ENCODE measurements around the gene PRICKLE2.

Gene PRICKLE2

GRCh38 chr3:64082961-64083541, 142.2 kb downstream of the PRICKLE2 start:
- no peaks in the 10 kb centered on the region for H3K9me3 ChIP-seq (ENCODE audit: insufficient read depth, low read depth, low read length)
- H3K18ac ChIP-seq (ENCODE audit: low read length): no peak overlapping the region
- H2BK120ac ChIP-seq (ENCODE audit: insufficient read depth, low read length, poor library complexity): no peak overlapping the region
- no peaks in the 10 kb centered on the region for H3K36me3 ChIP-seq (ENCODE audit: control insufficient read depth in 1 of 2, insufficient read depth in 2 of 2, low read length in 2 of 2)
- no peak overlapping the region for H4K91ac ChIP-seq (ENCODE audit: low read depth, low read length)
- DNase-seq: no peak
- no CpG with 5 or more reads among the region's 7 CpGs for WGBS (ENCODE audit: extremely low coverage, insufficient coverage, insufficient read length)
- no peak overlapping the region for H2BK5ac ChIP-seq (ENCODE audit: low read depth, low read length, poor library complexity)
- no peak overlapping the region for H3K9ac ChIP-seq (ENCODE audit: low read length)
- H3K4me1 ChIP-seq (ENCODE audit: control insufficient read depth in 1 of 2, insufficient read depth in 2 of 2, low read length in 2 of 2): peaks cover 5 to 7% of the 10 kb centered on the region in 2 experiments
- no peak overlapping the region for H3K4me2 ChIP-seq (ENCODE audit: low read length)
- H3K14ac ChIP-seq (ENCODE audit: low read length): no peak overlapping the region
- no peaks in the 10 kb centered on the region for H3K79me2 ChIP-seq (ENCODE audit: control insufficient read depth, insufficient read depth, low read length, poor library complexity)
- H3K27ac ChIP-seq (ENCODE audit: low read depth, low read length): no peak overlapping the region
- H2AK5ac ChIP-seq (ENCODE audit: low read length): no peak overlapping the region
- H3K27me3 ChIP-seq (ENCODE audit: insufficient read depth, low read length): no peaks in the 10 kb centered on the region
- peak overlapping the region; percentile 14 for H2BK12ac ChIP-seq (ENCODE audit: low read length)
- no peak overlapping the region for H3K4me3 ChIP-seq (ENCODE audit: low read depth, low read length)
- H3K4ac ChIP-seq (ENCODE audit: low read depth, low read length): no peak overlapping the region
- peaks cover 2% of the 10 kb centered on the region for H3K79me1 ChIP-seq (ENCODE audit: low read length)
- no peak overlapping the region for H4K8ac ChIP-seq (ENCODE audit: low read depth, low read length)
- no peak overlapping the region for H2AFZ ChIP-seq (ENCODE audit: insufficient read depth, low read length, poor library complexity)
- H3K23ac ChIP-seq (ENCODE audit: low read length): no peak overlapping the region
- H4K12ac ChIP-seq (ENCODE audit: low read depth, low read length): no peak overlapping the region

- H3K4me1 ChIP-seq (ENCODE audit: control insufficient read depth in 1 of 2, insufficient read depth in 2 of 2, low read length in 2 of 2): peaks cover 5 to 7% of the 10 kb centered on the region in 2 experiments
- H3K27ac ChIP-seq (ENCODE audit: low read depth, low read length): no peak overlapping the region
- no peaks in the 10 kb centered on the region for H3K9me3 ChIP-seq (ENCODE audit: insufficient read depth, low read depth, low read length)
- H3K79me1 ChIP-seq (ENCODE audit: low read length): peaks cover 2% of the 10 kb centered on the region
- H3K18ac ChIP-seq (ENCODE audit: low read length): no peak overlapping the region
- no peak overlapping the region for H4K91ac ChIP-seq (ENCODE audit: low read depth, low read length)
- DNase-seq: no peak
- H3K4me3 ChIP-seq (ENCODE audit: low read depth, low read length): no peak overlapping the region
- H3K23ac ChIP-seq (ENCODE audit: low read length): no peak overlapping the region
- H3K27me3 ChIP-seq (ENCODE audit: insufficient read depth, low read length): no peaks in the 10 kb centered on the region
- H4K8ac ChIP-seq (ENCODE audit: low read depth, low read length): no peak overlapping the region
- no peaks in the 10 kb centered on the region for H3K36me3 ChIP-seq (ENCODE audit: control insufficient read depth in 1 of 2, insufficient read depth in 2 of 2, low read length in 2 of 2)
- H3K4ac ChIP-seq (ENCODE audit: low read depth, low read length): no peak overlapping the region
- H2AK5ac ChIP-seq (ENCODE audit: low read length): no peak overlapping the region
- no peak overlapping the region for H3K14ac ChIP-seq (ENCODE audit: low read length)
- H2BK5ac ChIP-seq (ENCODE audit: low read depth, low read length, poor library complexity): no peak overlapping the region
- H3K79me2 ChIP-seq (ENCODE audit: control insufficient read depth, insufficient read depth, low read length, poor library complexity): no peaks in the 10 kb centered on the region
- no peak overlapping the region for H2BK12ac ChIP-seq (ENCODE audit: low read length)
- H2BK120ac ChIP-seq (ENCODE audit: insufficient read depth, low read length, poor library complexity): no peak overlapping the region
- H3K4me2 ChIP-seq (ENCODE audit: low read length): no peak overlapping the region
- no peak overlapping the region for H2AFZ ChIP-seq (ENCODE audit: insufficient read depth, low read length, poor library complexity)
- no peak overlapping the region for H4K12ac ChIP-seq (ENCODE audit: low read depth, low read length)
- no peak overlapping the region for H3K9ac ChIP-seq (ENCODE audit: low read length)
- WGBS (ENCODE audit: extremely low coverage, insufficient coverage, insufficient read length): no CpG with 5 or more reads among the region's 3 CpGs
Measured at GRCh38 chr3:64082411-64082810, 142.9 kb downstream of the PRICKLE2 start.

GRCh38 chr3:64081235-64081630, 144.0 kb downstream of the PRICKLE2 start:
- H3K4me2 ChIP-seq (ENCODE audit: low read length): no peak overlapping the region

GRCh38 chr3:64080616-64081234, 144.5 kb downstream of the PRICKLE2 start:
- H3K23ac ChIP-seq (ENCODE audit: low read length): no peak overlapping the region
- no peak for DNase-seq
- no peaks in the 10 kb centered on the region for H3K9me3 ChIP-seq (ENCODE audit: insufficient read depth, low read depth, low read length)
- H4K12ac ChIP-seq (ENCODE audit: low read depth, low read length): no peak overlapping the region
- no peak overlapping the region for H2BK120ac ChIP-seq (ENCODE audit: insufficient read depth, low read length, poor library complexity)
- H3K4me1 ChIP-seq (ENCODE audit: control insufficient read depth in 1 of 2, insufficient read depth in 2 of 2, low read length in 2 of 2): peaks cover 0 to 3% of the 10 kb centered on the region in 2 experiments
- no peaks in the 10 kb centered on the region for H3K36me3 ChIP-seq (ENCODE audit: control insufficient read depth in 1 of 2, insufficient read depth in 2 of 2, low read length in 2 of 2)
- no peak overlapping the region for H3K9ac ChIP-seq (ENCODE audit: low read length)
- no CpG with 5 or more reads among the region's 1 CpG for WGBS (ENCODE audit: extremely low coverage, insufficient coverage, insufficient read length)
- H3K27ac ChIP-seq (ENCODE audit: low read depth, low read length): no peak overlapping the region
- no peak overlapping the region for H3K4ac ChIP-seq (ENCODE audit: low read depth, low read length)
- H3K4me2 ChIP-seq (ENCODE audit: low read length): no peak overlapping the region
- H4K8ac ChIP-seq (ENCODE audit: low read depth, low read length): no peak overlapping the region
- no peak overlapping the region for H2AK5ac ChIP-seq (ENCODE audit: low read length)
- no peak overlapping the region for H3K18ac ChIP-seq (ENCODE audit: low read length)
- no peak overlapping the region for H2BK5ac ChIP-seq (ENCODE audit: low read depth, low read length, poor library complexity)
- no peak overlapping the region for H2BK12ac ChIP-seq (ENCODE audit: low read length)
- H4K91ac ChIP-seq (ENCODE audit: low read depth, low read length): no peak overlapping the region
- H3K4me3 ChIP-seq (ENCODE audit: low read depth, low read length): no peak overlapping the region
- no peaks in the 10 kb centered on the region for H3K27me3 ChIP-seq (ENCODE audit: insufficient read depth, low read length)
- H3K79me1 ChIP-seq (ENCODE audit: low read length): no peaks in the 10 kb centered on the region
- no peaks in the 10 kb centered on the region for H3K79me2 ChIP-seq (ENCODE audit: control insufficient read depth, insufficient read depth, low read length, poor library complexity)
- H2AFZ ChIP-seq (ENCODE audit: insufficient read depth, low read length, poor library complexity): no peak overlapping the region
- no peak overlapping the region for H3K14ac ChIP-seq (ENCODE audit: low read length)

More at GRCh38 chr3:64081235-64081630, 144.0 kb downstream of the PRICKLE2 start:
- H3K4ac ChIP-seq (ENCODE audit: low read depth, low read length): no peak overlapping the region
- H3K9me3 ChIP-seq (ENCODE audit: insufficient read depth, low read depth, low read length): no peaks in the 10 kb centered on the region
- no peak overlapping the region for H3K14ac ChIP-seq (ENCODE audit: low read length)
- H2AK5ac ChIP-seq (ENCODE audit: low read length): no peak overlapping the region
- peaks cover 0 to 3% of the 10 kb centered on the region in 2 experiments for H3K4me1 ChIP-seq (ENCODE audit: control insufficient read depth in 1 of 2, insufficient read depth in 2 of 2, low read length in 2 of 2)
- no peak overlapping the region for H2BK12ac ChIP-seq (ENCODE audit: low read length)
- H4K8ac ChIP-seq (ENCODE audit: low read depth, low read length): no peak overlapping the region
- H4K91ac ChIP-seq (ENCODE audit: low read depth, low read length): no peak overlapping the region
- no peak overlapping the region for H4K12ac ChIP-seq (ENCODE audit: low read depth, low read length)
- H2AFZ ChIP-seq (ENCODE audit: insufficient read depth, low read length, poor library complexity): no peak overlapping the region
- no peaks in the 10 kb centered on the region for H3K36me3 ChIP-seq (ENCODE audit: control insufficient read depth in 1 of 2, insufficient read depth in 2 of 2, low read length in 2 of 2)
- WGBS (ENCODE audit: extremely low coverage, insufficient coverage, insufficient read length): no CpG with 5 or more reads among the region's 1 CpG
- H3K23ac ChIP-seq (ENCODE audit: low read length): no peak overlapping the region
- H3K4me3 ChIP-seq (ENCODE audit: low read depth, low read length): no peak overlapping the region
- H2BK120ac ChIP-seq (ENCODE audit: insufficient read depth, low read length, poor library complexity): no peak overlapping the region
- no peaks in the 10 kb centered on the region for H3K79me2 ChIP-seq (ENCODE audit: control insufficient read depth, insufficient read depth, low read length, poor library complexity)
- H3K18ac ChIP-seq (ENCODE audit: low read length): no peak overlapping the region
- no peak overlapping the region for H3K27ac ChIP-seq (ENCODE audit: low read depth, low read length)
- no peak overlapping the region for H2BK5ac ChIP-seq (ENCODE audit: low read depth, low read length, poor library complexity)
- no peak for DNase-seq
- no peaks in the 10 kb centered on the region for H3K79me1 ChIP-seq (ENCODE audit: low read length)
- H3K9ac ChIP-seq (ENCODE audit: low read length): no peak overlapping the region
- no peaks in the 10 kb centered on the region for H3K27me3 ChIP-seq (ENCODE audit: insufficient read depth, low read length)

Data from trophoblast cell (in vitro differentiated cells and primary cell).